Measurements from ENCODE around the gene BAX. TPM values are rescaled to one million over a fixed set of nuclear protein-coding genes. Genes with fewer than 3 reads are reported as not detected.

BAX gene
- total and polyA plus RNA-seq, 2 of the 13 experiments (the other 11 are each of a cell fraction or from before 2014, with no cell fraction given): 139 to 176 TPM

- FAIRE-seq (peak; percentile 92), ATAC-seq (peak; percentile 4), DNase-seq (ENCODE audit: low spot score) (peak; percentile 74)
- Histone ChIP-seq H3K27ac (ENCODE audit: extremely low read length, insufficient read depth, low read length) (peak overlapping the region; percentile 86), H3K4me1 (ENCODE audit: insufficient read depth, low read length) (peaks cover 26% of the 10 kb centered on the region), H3K9me3 (ENCODE audit: low read length) (no peaks in the 10 kb centered on the region), H3K4me3 (replicated peaks in 1 of 3; ENCODE audit: insufficient read depth in 1 of 3, low read depth in 2 of 3, low read length in 3 of 3) (peak overlapping the region in 1 of 3 experiments; percentile 99; a peak in 3 of 6 replicates), H2AFZ (ENCODE audit: low read length) (no peak overlapping the region), H3K9ac (ENCODE audit: insufficient read depth, low read depth, low read length) (peak overlapping the region; percentile 96; the same call in 1 of the 2 replicates), H3K27me3 (ENCODE audit: control insufficient read depth in 1 of 2, insufficient read depth in 2 of 2, low read length in 2 of 2) (no peaks in the 10 kb centered on the region; a peak in 1 of 5 replicates), H3K36me3 (replicated peaks in 1 of 2; ENCODE audit: control insufficient read depth in 1 of 2, insufficient read depth in 2 of 2, low read length in 2 of 2) (peaks cover 3 to 25% of the 10 kb centered on the region in 2 experiments), H3K4me2 (ENCODE audit: low read depth, low read length) (peak overlapping the region; percentile 97), H3K79me2 (ENCODE audit: insufficient read depth, low read length) (peaks cover 25% of the 10 kb centered on the region), H4K20me1 (ENCODE audit: insufficient read depth, low read length) (peaks cover 33% of the 10 kb centered on the region)
- POLR2A ChIA-PET: interaction anchor here (0.8 to 5.6 kb wide), 20 partner anchors 8 to 179 kb away, joined by 3 to 153 read pairs (median 4); partner anchors contain the start of genes BAX, DHDH, GYS1 and NUCB1
- no TSS peak for BruUV-seq (replicated peaks)
- CTCF ChIA-PET (ENCODE audit: low intra/inter-chr PET ratio, low total read pairs): no interaction called here
- in situ Hi-C loops (cut with HindIII; ENCODE audit: extremely low pct_ligation_motif_present, low pct_unique_long_range_greater_than_20kb) (no loop called here), intact Hi-C loops (cut with micrococcal nuclease; ENCODE audit: unreplicated experiment) (loop anchor here (1.0 to 10.0 kb wide), 3 partner anchors 21 to 183 kb away; partner anchors contain the start of gene PPP1R15A)
- WGBS (ENCODE audit: low lambda C conversion rate): 17% methylated on average over 13 of the region's 14 CpGs
- no peak for TF ChIP-seq MATR3 (CRISPR knock-in tag; IDR thresholded peaks at IDR 0.05)
- no peak for TF ChIP-seq SP1 (IDR thresholded peaks at IDR 0.05)
- no peak for TF ChIP-seq SP1 (CRISPR knock-in tag; IDR thresholded peaks at IDR 0.05)
- 0 out of 2 replicates have a peak, but pooled peaks have one; percentile 44 for TF ChIP-seq DR1 (CRISPR knock-in tag; IDR thresholded peaks at IDR 0.05)
- no peak for TF ChIP-seq ZNF230 (CRISPR knock-in tag; IDR thresholded peaks at IDR 0.05)
- TF ChIP-seq ZNF589 (CRISPR knock-in tag; conservative IDR thresholded peaks at IDR 0.05): no peak; the same call in none of the 2 replicates
- TF ChIP-seq NFRKB (IDR thresholded peaks at IDR 0.05): no peak
- no peak for TF ChIP-seq MZF1 (CRISPR knock-in tag; IDR thresholded peaks at IDR 0.05; ENCODE audit: borderline replicate concordance)
- TF ChIP-seq ZBTB37 (CRISPR knock-in tag; IDR thresholded peaks at IDR 0.05): no peak
- no peak for TF ChIP-seq ZNF839 (CRISPR knock-in tag; IDR thresholded peaks at IDR 0.05; ENCODE audit: borderline replicate concordance)
- no peak; the same call in 1 of the 2 replicates for TF ChIP-seq NR2F6 (IDR thresholded peaks at IDR 0.05)
- TF ChIP-seq NR2F6 (CRISPR knock-in tag; IDR thresholded peaks at IDR 0.05): no peak; the same call in 1 of the 2 replicates
- TF ChIP-seq ZNF263 (CRISPR knock-in tag; IDR thresholded peaks at IDR 0.05): no peak; the same call in 1 of the 2 replicates
- TF ChIP-seq ZNF761 (CRISPR knock-in tag; conservative IDR thresholded peaks at IDR 0.05): no peak
- TF ChIP-seq SRY (CRISPR knock-in tag; IDR thresholded peaks at IDR 0.05): no peak
- peak; percentile 42; the same call in 1 of the 2 replicates for TF ChIP-seq ZNF512 (CRISPR knock-in tag; IDR thresholded peaks at IDR 0.05)
- TF ChIP-seq KDM4B (CRISPR knock-in tag; IDR thresholded peaks at IDR 0.05): no peak
- TF ChIP-seq PAWR (CRISPR knock-in tag; IDR thresholded peaks at IDR 0.05; ENCODE audit: borderline replicate concordance): no peak
- TF ChIP-seq TRIM24 (CRISPR knock-in tag; IDR thresholded peaks at IDR 0.05): no peak
- no peak for TF ChIP-seq ZNF678 (CRISPR knock-in tag; IDR thresholded peaks at IDR 0.05)
- no peak for TF ChIP-seq RARA (CRISPR knock-in tag; IDR thresholded peaks at IDR 0.05)
- TF ChIP-seq ZNF784 (CRISPR knock-in tag; IDR thresholded peaks at IDR 0.05; ENCODE audit: borderline replicate concordance): no peak
- TF ChIP-seq ZNF83 (CRISPR knock-in tag; IDR thresholded peaks at IDR 0.05; ENCODE audit: borderline replicate concordance): no peak
Observed at GRCh38 chr19:48967346-48968178, 12.9 kb downstream of the BAX start.
